Adrenal gland (tissue), 5 donors: Measurements from ENCODE around the gene AMIGO2.

ENCODE experiments used
- POLR2A ChIP-seq, 2 donors: fragments of 450-650 bp; IDR thresholded peaks; one replicate each; pipeline ENCODE4 v1.6.1; 2017; ENCODE audit warnings: antibody characterized with exemption in 2 of 2, mild to moderate bottlenecking in 2 of 2, moderate library complexity in 1 of 2
- TF ChIP-seq, protein P1 (sequence below), 6 experiments: fragments of 450-650 bp in 4 of 6; fragments of 200-600 bp in 2 of 6; sonication (generic) in 1 of 6; IDR thresholded peaks; 1 replicate in 5 of 6; 2 replicates in 1 of 6; pipeline versions ENCODE4 v1.5.1 to v1.8.0; 2016 to 2021; ENCODE audit warnings: antibody characterized with exemption in 6 of 6, mild to moderate bottlenecking in 2 of 6, moderate library complexity in 1 of 6
- donor health status: DM: no; HTN: no; CAD: no.

DNA sequence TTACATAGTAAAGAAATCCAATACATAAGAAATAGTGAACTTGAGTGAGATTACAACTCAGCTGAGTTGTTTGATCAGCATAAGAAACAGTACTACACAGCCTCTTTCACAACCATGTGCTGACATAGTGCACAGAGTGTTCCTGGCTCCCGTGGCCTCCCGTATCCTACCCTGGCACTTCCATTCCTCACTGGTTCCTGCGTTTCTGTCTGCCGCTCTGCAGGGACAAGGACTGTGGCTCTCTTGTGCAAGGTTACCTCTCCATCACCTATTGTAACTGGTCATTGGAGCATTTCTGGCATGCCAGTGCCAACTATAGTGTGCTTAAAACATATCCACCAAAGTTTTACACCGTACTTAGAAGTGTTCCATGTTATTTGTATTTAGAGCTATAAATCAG is 46.7 kb downstream of the AMIGO2 start:
- TF ChIP-seq, protein P1, sequence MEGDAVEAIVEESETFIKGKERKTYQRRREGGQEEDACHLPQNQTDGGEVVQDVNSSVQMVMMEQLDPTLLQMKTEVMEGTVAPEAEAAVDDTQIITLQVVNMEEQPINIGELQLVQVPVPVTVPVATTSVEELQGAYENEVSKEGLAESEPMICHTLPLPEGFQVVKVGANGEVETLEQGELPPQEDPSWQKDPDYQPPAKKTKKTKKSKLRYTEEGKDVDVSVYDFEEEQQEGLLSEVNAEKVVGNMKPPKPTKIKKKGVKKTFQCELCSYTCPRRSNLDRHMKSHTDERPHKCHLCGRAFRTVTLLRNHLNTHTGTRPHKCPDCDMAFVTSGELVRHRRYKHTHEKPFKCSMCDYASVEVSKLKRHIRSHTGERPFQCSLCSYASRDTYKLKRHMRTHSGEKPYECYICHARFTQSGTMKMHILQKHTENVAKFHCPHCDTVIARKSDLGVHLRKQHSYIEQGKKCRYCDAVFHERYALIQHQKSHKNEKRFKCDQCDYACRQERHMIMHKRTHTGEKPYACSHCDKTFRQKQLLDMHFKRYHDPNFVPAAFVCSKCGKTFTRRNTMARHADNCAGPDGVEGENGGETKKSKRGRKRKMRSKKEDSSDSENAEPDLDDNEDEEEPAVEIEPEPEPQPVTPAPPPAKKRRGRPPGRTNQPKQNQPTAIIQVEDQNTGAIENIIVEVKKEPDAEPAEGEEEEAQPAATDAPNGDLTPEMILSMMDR (IDR thresholded peaks at IDR 0.05), result no peak
- no peak for TF ChIP-seq POLR2A (IDR thresholded peaks at IDR 0.05)
